OCI-LY1 (cell line): ENCODE results near the gene CHST11.

ENCODE experiments used
- H2AFZ ChIP-seq: fragments of 200-600 bp; sonication (generic), shearing (Covaris generic); 2 replicates; pipeline ENCODE4 v1.6.0; 2014; ENCODE audit warnings: antibody characterized with exemption, mild to moderate bottlenecking, low read length
- H3F3A ChIP-seq: fragments of 200-600 bp; sonication (generic), shearing (Covaris generic); 2 replicates; pipeline ENCODE4 v1.6.0; 2014; ENCODE audit warnings: mild to moderate bottlenecking, antibody characterized with exemption, low read length, moderate library complexity; ENCODE audit not compliant: insufficient read depth
- H3K27ac ChIP-seq: fragments of 200-600 bp; sonication (generic); 2 replicates; pipeline ENCODE4 v1.5.1; 2014; ENCODE audit warnings: low read length, mixed run types, mild to moderate bottlenecking, low read depth; ENCODE audit not compliant: poor library complexity, severe bottlenecking
- H3K27me3 ChIP-seq: fragments of 200-600 bp; sonication (generic); 2 replicates; pipeline ENCODE4 v1.6.0; 2014; ENCODE audit warnings: antibody characterized with exemption, mild to moderate bottlenecking, low read length, moderate library complexity; ENCODE audit not compliant: insufficient read depth
- H3K36me3 ChIP-seq: fragments of 200-600 bp; sonication (generic); 2 replicates; pipeline ENCODE4 v1.6.1; 2014; ENCODE audit warnings: mild to moderate bottlenecking, antibody characterized with exemption, low read length, moderate library complexity, mixed read lengths; ENCODE audit not compliant: insufficient read depth
- H3K4me1 ChIP-seq: fragments of 200-600 bp; sonication (generic); 2 replicates; pipeline ENCODE4 v1.5.1; 2014; ENCODE audit warnings: mild to moderate bottlenecking, low read length, moderate library complexity; ENCODE audit not compliant: insufficient read depth, severe bottlenecking
- H3K4me2 ChIP-seq: fragments of 200-600 bp; sonication (generic), shearing (Covaris generic); 2 replicates; pipeline ENCODE4 v1.6.1; 2014; ENCODE audit warnings: low read length
- H3K4me3 ChIP-seq: fragments of 200-600 bp; sonication (generic); 2 replicates; pipeline ENCODE4 v1.5.1; 2014; ENCODE audit warnings: low read length, low read depth, mild to moderate bottlenecking, mixed read lengths; ENCODE audit not compliant: poor library complexity, severe bottlenecking
- H3K79me2 ChIP-seq: fragments of 200-600 bp; shearing (Covaris generic); 2 replicates; pipeline ENCODE4 v1.6.1; 2016; ENCODE audit warnings: mixed run types, low read length, mixed read lengths; ENCODE audit not compliant: insufficient read depth
- H3K9ac ChIP-seq: fragments of 200-600 bp; sonication (generic), shearing (Covaris generic); 2 replicates; pipeline ENCODE4 v1.6.1; 2014; ENCODE audit warnings: mild to moderate bottlenecking, low read length, mixed read lengths
- H3K9me2 ChIP-seq: fragments of 200-600 bp; sonication (generic), shearing (Covaris generic); 2 replicates; pipeline ENCODE4 v1.6.1; 2014; ENCODE audit warnings: low read depth, mild to moderate bottlenecking, low read length, mixed read lengths
- H3K9me3 ChIP-seq: fragments of 200-600 bp; shearing (Covaris generic); 2 replicates; pipeline ENCODE4 v1.6.1; 2014; ENCODE audit warnings: low read length, mixed read lengths
- H4K20me1 ChIP-seq: fragments of 200-600 bp; sonication (generic), shearing (Covaris generic); 2 replicates; pipeline ENCODE4 v1.6.0; 2016; ENCODE audit warnings: mild to moderate bottlenecking, low read length; ENCODE audit not compliant: insufficient read depth
- EZH2 ChIP-seq: fragments of 200-600 bp; sonication (generic), shearing (Covaris generic); IDR thresholded peaks from 2 replicates; pipeline ENCODE4 v1.8.0; 2017; ENCODE audit warnings: borderline replicate concordance, mixed run types, mild to moderate bottlenecking, antibody characterized with exemption, low read length, moderate library complexity, mixed read lengths
- TF ChIP-seq, protein P1 (sequence below): fragments of 200-600 bp; sonication (generic), shearing (Covaris generic); IDR thresholded peaks from 2 replicates; pipeline ENCODE4 v1.5.1; 2017; ENCODE audit warnings: mild to moderate bottlenecking, antibody characterized with exemption, low read length, moderate library complexity, mixed read lengths

Gene CHST11

DNA sequence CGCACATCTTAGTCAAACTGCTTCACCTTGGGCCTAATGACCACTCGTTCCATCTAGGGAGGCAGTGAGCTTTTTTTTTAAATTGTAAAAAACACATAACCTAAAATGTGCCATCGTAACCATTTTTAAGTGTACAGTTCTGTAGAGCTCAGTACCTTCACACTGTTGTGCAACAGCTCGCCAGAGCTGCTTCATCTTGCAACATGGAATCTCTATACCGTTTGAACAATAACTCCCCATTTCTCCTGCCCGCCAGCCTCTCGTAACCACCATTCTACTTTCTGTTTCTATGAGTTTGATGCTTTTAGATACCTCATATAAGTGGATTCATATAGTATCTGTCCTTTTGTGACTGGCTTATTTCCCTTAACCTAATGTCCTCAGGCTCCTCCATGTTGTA is 196.2 kb downstream of the CHST11 start:
- H3K36me3 ChIP-seq: no peaks in the 10 kb centered on the region
- no peak overlapping the region for H3K9ac ChIP-seq
- H4K20me1 ChIP-seq: no peaks in the 10 kb centered on the region
- H3K27ac ChIP-seq: no peak overlapping the region
- H3K4me1 ChIP-seq: no peaks in the 10 kb centered on the region
- no peak overlapping the region for H2AFZ ChIP-seq
- no peak overlapping the region for H3K4me2 ChIP-seq
- no peaks in the 10 kb centered on the region for H3K9me3 ChIP-seq
- no peak overlapping the region for H3K4me3 ChIP-seq
- no peaks in the 10 kb centered on the region for H3K9me2 ChIP-seq
- H3F3A ChIP-seq: no peaks in the 10 kb centered on the region
- H3K79me2 ChIP-seq: no peaks in the 10 kb centered on the region
- TF ChIP-seq, protein P1, sequence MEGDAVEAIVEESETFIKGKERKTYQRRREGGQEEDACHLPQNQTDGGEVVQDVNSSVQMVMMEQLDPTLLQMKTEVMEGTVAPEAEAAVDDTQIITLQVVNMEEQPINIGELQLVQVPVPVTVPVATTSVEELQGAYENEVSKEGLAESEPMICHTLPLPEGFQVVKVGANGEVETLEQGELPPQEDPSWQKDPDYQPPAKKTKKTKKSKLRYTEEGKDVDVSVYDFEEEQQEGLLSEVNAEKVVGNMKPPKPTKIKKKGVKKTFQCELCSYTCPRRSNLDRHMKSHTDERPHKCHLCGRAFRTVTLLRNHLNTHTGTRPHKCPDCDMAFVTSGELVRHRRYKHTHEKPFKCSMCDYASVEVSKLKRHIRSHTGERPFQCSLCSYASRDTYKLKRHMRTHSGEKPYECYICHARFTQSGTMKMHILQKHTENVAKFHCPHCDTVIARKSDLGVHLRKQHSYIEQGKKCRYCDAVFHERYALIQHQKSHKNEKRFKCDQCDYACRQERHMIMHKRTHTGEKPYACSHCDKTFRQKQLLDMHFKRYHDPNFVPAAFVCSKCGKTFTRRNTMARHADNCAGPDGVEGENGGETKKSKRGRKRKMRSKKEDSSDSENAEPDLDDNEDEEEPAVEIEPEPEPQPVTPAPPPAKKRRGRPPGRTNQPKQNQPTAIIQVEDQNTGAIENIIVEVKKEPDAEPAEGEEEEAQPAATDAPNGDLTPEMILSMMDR: no peak
- TF ChIP-seq EZH2: no peak
- no peaks in the 10 kb centered on the region for H3K27me3 ChIP-seq

DNA sequence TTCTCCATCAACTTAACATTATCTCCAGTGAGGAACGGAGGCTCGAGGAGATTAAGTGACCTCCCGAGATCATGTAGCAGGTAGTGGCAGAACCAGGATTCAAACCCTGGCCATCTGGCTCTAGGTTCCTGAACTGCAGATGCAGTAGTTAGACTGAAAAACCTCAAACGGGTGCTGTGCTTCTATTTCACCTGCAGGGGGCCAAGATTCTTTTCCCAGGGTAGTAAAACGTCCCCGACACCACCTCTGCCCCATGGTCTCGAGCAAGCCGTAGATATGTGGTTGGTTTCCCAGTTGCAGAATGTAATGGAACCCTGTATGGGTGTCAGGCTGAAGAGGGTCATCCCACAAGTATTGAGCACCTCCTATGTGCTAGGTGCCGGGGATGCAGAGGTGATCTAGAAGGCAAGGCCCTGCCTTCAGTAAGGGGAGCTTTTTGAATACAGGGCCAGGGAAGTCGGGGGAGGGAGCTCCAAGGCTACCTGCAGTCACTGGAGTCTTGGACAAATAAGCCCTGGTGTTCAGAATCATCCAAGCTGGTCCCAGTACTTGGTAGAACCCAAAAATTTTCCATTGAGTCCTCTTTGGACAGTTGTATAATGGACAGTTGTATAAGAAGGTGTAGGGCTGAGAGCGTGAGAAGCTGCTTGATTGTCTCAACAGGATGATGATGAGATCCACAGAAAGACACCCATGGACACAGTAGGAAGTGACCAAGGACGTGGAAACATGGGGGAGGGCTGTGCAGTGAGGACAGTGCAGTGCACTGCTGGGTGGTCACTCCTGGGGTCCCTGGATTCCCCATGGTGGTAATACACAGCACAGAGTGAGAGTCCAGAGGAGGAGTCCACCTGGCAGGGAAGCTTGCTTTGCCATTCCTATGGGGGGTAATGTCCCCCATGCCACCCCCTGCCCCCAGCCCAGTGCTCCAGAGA is 197.2 kb downstream of the CHST11 start:
- Histone ChIP-seq H3K9me3 (no peaks in the 10 kb centered on the region), H3F3A (no peaks in the 10 kb centered on the region), H3K4me1 (no peaks in the 10 kb centered on the region), H3K27ac (no peak overlapping the region), H3K27me3 (no peaks in the 10 kb centered on the region), H3K9me2 (no peaks in the 10 kb centered on the region), H3K4me3 (no peak overlapping the region), H3K79me2 (no peaks in the 10 kb centered on the region), H4K20me1 (no peaks in the 10 kb centered on the region), H3K36me3 (no peaks in the 10 kb centered on the region), H2AFZ (no peak overlapping the region), H3K9ac (no peak overlapping the region), H3K4me2 (no peak overlapping the region)
- TF ChIP-seq EZH2: no peak
- TF ChIP-seq, protein P1: peak; percentile 49

DNA sequence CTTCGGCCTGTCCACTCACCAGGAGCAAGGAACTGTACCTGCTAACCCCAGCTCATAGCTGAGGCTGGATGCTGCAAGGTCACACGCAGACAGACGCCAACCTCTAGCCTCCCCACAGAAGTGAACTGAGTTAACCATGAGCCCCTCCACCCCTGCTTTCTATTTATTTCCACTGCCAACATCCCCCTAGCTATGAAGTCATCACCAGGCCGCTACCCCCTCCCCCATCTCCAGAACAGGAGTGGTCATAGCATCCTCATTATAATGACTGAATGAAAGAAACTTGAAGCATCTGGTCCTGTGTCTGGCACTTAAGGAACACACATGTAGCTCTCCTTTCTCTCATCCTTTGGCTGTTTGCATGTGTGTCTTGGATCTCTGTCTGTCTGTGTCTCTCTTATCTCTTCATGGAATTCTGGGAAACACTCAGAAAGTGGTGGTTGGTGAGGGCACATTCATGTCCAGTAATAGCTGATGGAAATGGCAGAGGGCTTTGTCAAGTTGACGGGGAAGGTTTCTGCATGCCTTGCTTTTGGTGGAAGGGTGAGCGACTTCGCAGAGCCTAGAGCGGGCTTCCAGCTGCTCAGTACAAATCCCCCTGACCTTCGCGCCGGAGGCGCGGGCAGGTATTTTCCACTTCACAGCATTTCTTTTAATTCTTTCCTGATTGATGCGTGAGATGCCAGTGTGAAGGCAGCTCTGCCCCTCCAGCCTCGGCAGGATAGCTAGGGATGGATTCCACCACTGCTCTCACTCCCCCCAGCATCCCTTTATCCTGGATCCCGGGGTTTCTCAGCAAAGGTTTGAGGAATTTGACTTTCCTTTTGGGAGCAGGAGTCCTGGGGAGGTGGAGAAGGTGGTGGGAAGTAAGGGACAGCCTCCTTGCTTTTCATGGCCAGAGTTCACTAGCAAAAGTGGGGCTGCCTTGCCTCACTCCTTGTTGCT is 198.2 kb downstream of the CHST11 start:
- no peak overlapping the region for H3K4me2 ChIP-seq
- no peak overlapping the region for H2AFZ ChIP-seq
- no peaks in the 10 kb centered on the region for H4K20me1 ChIP-seq
- TF ChIP-seq EZH2: no peak
- TF ChIP-seq, protein P1: no peak
- no peaks in the 10 kb centered on the region for H3K9me2 ChIP-seq
- no peaks in the 10 kb centered on the region for H3K9me3 ChIP-seq
- H3K4me1 ChIP-seq: no peaks in the 10 kb centered on the region
- no peak overlapping the region for H3K9ac ChIP-seq
- no peaks in the 10 kb centered on the region for H3K27me3 ChIP-seq
- H3K36me3 ChIP-seq: no peaks in the 10 kb centered on the region
- H3F3A ChIP-seq: no peaks in the 10 kb centered on the region
- H3K79me2 ChIP-seq: no peaks in the 10 kb centered on the region
- H3K4me3 ChIP-seq: no peak overlapping the region
- no peak overlapping the region for H3K27ac ChIP-seq
